Stimulated activated CD8-positive, alpha-beta memory T cell treated with anti-CD3 and anti-CD28 coated beads, Interleukin-2, amount 100 ng/mL, for 1 hour (primary cell): ENCODE measurements around the gene CCDC200.
"Not testable (repeated sequence)": the region's sequence is repeated elsewhere in the genome, so short reads cannot be mapped to it uniquely, and the experiment has no call there.

Source experiments
- DNase-seq, 2 donors: peaks; one replicate each; pipeline ENCODE4 v3.0.0-alpha.2; 2020; ENCODE audit warnings: low read depth in 2 of 2

Gene CCDC200

DNA sequence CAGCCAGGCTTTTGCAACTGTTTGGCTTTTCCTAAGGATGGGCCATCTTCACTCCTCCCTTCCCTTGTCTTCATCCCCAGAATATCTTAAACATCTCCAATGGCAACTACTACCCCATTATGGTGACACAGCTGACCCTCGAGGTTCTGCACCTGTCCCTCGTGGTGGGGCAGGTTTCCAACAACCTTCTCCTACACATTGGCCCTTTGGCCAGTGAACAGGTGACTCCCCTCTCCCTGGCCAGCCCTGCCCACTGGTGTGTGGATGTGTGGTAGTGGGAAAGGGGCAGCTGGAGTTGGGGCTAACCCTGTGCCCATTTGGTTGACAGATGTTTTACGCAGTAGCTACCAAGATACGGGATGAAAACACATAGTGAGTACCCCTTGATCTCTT is 12.1 kb downstream of the CCDC200 start:
- no peak for DNase-seq

DNA sequence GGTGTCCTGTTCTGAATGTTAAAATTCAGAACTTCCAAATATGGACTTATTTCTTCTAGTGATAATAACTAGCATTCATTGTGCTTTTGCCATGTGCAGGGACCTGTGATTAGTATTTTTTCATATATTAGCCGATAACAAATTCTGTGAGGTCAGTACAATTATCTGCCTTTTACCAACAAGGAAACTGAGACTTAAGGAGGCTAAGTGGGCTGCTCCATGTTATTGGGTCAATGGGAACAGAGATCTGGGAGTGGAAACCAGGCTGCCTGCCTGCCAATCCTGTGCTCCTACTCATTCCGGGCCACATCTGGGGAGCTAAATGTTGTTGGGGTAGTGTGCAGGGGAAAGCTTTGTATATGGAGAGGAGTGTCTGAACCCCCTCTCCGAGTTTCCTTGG is 13.1 kb downstream of the CCDC200 start:
- no peak for DNase-seq

DNA sequence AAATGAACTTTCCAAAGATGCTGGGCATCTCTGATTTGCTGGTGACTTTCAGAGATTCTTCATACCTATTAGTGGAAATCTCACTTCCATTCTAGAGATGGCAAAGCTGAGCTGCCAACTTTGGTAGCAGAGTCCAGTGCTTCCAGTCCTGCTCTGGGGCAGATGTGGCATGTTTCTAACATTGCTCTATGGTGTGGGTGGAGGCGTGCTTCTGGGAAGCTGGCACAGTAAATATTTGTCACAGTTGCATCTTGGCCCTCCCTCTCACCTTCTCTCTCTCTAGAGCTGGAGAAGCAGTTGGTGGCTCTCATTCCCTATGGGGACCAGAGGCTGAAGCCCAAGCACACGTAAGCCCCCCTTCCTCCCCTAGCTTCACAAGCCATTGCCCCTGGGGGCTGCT is 14.9 kb downstream of the CCDC200 start:
- DNase-seq, result no peak

DNA sequence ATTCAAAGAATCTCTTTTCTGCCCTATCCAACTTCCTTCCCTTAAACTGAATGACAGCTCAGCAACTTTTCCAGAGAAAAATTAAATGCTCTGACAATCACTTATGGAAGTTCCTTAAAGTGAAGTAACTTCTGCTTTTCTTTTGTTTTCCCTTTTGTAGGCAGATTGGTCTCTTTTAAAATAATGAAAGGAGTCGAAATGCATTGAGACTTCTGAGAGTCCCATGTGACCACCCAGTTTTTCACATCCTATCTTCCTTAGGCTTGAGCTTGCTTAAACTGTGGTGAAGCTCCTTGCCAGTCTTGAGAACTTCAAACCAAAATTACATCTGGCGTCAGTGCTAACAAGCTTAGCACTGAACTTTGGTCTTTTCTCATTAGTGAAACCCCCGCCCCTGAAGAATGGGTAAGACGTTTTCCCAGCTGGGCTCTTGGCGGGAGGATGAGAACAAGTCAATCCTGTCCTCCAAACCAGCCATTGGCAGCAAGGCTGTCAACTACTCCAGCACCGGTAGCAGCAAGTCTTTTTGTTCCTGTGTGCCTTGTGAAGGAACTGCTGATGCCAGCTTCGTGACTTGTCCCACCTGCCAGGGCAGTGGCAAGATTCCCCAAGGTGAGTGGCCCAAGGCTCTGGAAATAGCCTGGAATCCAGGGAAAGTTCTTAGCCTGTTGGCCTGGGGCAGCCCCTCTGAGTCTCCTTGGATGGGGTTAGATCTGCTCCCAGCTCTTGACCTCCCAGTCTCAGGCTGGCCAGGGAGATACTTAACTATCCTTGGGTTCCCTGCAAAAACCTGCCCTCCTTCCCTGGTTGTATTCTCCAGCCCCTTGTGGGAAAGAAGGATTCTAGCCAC is 15.6 kb downstream of the CCDC200 start:
- no peak for DNase-seq

DNA sequence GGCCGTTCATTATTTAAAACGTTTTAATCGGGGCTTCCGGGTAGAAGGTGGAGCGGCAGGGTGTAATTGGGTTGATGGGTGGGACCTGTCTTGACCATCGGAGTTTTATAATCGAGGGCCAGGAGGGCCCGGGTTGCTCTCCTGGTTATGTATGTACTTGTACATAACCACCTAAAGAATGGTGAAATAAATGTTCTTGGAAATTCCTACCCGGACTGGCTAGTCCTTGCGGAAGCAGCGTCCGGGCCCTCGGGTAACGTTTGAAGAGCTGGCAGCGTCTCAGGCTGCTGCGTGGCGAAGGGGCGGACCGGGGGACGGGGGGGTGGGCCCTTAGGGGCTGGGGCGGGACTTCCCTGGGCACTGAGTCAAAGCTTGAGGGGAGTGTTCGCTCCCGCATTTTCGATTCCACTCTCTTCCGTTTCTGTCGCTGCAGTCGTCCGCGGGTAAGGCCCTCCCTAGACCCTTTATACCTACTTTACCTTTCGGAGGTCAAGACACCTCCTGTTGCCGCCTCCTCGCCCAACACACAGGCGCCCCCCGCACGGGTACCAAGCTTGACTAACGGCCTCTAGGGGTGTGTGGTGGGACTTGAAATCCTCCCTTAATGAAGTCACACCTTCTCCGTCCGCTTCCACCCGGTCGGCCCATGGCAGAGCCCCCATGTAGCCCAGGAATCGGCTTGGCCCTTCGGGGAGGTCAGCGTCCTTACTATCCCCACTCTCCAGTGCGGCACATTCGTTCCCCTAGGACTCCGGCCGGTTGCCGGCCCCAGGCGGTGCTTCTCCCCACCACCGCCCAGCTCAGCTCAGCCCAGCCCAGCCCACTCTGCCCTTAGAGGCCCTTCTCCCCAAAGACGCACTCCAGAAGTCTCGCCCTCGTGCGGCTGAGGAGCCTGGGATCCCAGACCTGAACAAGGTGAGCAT is 16.7 kb downstream of the CCDC200 start, which contains the start of gene TMEM106A:
TSS of gene TMEM106A (plus strand) at position 396 of the 923 bp plus-strand sequence. CDS start 1,167 bp downstream, outside the sequence.
- DNase-seq, result peak; percentile 43 to 62

DNA sequence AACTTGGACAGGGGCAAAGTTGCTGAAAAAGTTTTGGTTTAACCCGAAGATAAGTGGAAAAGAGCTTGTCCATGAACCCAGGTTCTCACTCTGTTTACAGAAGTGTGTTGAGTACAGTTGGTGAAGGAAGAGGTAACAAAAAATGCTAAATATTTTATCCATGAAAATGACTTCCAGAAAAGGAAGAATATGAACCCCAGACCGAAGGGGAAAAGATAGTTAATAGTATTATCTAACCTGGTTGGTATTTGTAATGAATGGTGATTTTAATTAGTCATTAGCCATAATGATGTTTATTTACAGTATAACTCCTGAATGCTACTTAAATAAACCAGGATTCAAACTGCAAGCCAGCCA is 17.3 kb downstream of the CCDC200 start:
- DNase-seq, result no peak

DNA sequence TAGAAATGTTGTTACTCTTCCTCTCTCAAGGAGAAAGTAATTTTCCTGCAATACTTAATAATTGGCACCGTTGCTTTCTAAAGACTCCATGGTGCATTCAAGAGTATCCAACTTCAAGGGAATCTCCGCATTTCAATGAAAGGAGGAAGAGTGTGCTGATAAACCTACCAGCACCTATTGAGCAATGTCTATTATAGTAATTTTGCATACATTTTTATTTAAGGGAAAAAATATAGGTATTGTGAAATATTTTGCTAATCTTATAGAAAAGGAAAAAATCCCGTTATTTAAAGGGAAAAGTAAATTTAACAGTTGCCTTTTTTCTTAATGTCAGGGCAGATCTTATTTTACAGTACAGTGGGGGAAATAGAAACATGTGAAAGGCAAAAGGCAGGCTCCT is 17.8 kb downstream of the CCDC200 start:
- no peak for DNase-seq

DNA sequence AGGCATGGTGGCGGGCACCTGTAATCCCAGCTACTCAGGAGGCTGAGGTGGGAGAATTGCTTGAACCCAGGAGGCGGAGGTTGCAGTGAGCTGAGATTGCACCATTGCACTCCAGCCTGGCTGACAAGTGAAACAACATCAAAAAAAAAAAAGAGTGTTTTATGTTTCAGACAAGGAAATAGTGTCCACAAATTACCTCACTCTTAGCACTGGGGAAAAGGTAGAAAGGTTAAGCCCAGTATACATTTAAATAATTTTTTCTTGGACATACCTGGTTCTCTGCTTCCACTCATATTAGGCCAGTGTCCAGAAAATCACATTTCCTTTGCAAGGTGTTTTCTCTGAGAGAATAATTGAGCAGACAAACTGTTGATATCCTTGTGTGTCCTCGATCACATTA is 25.4 kb downstream of the CCDC200 start:
- DNase-seq, result not testable (repeated sequence)

DNA sequence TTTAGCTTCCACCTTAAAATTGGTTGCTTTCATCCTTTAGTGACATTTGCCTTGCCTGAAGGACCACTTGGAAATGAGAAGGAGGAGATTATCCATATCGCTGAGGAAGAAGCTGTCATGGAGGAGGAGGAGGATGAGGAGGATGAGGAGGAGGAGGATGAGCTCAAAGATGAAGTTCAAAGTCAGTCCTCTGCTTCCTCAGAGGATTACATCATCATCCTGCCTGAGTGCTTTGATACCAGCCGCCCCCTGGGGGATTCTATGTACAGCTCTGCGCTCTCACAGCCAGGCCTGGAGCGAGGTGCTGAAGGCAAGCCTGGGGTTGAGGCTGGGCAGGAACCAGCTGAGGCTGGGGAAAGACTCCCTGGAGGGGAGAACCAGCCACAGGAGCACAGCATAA is 28.3 kb downstream of the CCDC200 start:
- DNase-seq, result no peak

- no peak for DNase-seq
Measured at GRCh38 chr17:43199633-43200032, 28.8 kb downstream of the CCDC200 start.

GRCh38 chr17:43193251-43193650 is 35.2 kb downstream of the CCDC200 start:
- no peak for DNase-seq

- DNase-seq, result not testable (repeated sequence)
Measured at GRCh38 chr17:43186656-43187055, 41.8 kb downstream of the CCDC200 start.

- DNase-seq, result no peak
Measured at GRCh38 chr17:43183921-43184320, 44.5 kb downstream of the CCDC200 start.

GRCh38 chr17:43176119-43176570 is 52.3 kb downstream of the CCDC200 start:
- DNase-seq, result no peak

GRCh38 chr17:43175213-43176118 is 53.0 kb downstream of the CCDC200 start:
- no peak for DNase-seq

DNA sequence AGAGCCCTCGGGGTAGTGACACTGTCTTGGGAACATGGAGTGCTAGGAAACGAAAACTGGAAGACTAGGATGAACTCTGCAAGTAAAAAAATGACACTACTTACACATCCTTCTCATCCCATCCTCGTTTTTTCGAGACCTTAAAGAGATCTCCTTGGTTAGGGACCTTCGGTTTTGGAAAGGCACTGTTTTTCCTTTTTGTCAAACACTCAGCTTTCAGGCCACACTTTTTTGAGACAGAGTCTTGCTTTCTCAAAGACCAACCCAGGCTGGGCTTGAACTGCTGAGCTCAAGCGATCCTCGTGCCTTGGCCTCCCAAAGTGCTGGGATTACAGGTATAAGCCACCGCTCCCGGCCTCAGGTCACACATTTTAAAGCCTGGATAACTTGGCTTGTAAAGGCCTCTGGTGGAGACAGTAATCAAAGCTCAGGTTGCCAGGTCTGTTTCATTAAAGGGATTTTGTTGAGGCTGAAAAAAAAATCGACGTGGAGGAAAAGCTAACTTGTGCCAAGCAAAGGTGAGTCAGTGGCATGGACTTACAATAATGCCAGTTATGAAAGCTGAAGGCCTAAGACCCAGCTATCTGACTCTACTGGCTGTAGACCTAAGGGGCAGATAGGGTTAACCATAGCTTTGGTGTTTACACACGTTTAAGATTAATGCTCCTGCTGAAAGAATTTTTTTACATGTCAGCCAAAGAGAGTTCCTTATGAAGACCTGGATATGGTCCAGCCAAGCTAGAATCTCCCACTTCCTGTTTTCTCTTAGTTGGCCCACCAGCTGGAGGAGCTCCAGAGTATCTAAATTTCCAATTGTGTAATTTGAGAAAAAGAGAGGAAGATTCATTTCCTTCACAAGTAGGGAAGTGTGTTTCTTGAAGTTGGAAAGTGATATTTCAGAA is 56.6 kb downstream of the CCDC200 start:
- DNase-seq, result no peak
